ENCODE results near the gene KANTR. TPM values are rescaled to one million over a fixed set of nuclear protein-coding genes. Genes with fewer than 3 reads are reported as not detected.

Gene KANTR
- total and polyA plus RNA-seq, 2 experiments from 2014 or later: 6.4 to 15.5 TPM

GRCh38 chrX:53135581-53135980, 41.6 kb downstream of the KANTR start (continued):
- TF ChIP-seq, protein P1, sequence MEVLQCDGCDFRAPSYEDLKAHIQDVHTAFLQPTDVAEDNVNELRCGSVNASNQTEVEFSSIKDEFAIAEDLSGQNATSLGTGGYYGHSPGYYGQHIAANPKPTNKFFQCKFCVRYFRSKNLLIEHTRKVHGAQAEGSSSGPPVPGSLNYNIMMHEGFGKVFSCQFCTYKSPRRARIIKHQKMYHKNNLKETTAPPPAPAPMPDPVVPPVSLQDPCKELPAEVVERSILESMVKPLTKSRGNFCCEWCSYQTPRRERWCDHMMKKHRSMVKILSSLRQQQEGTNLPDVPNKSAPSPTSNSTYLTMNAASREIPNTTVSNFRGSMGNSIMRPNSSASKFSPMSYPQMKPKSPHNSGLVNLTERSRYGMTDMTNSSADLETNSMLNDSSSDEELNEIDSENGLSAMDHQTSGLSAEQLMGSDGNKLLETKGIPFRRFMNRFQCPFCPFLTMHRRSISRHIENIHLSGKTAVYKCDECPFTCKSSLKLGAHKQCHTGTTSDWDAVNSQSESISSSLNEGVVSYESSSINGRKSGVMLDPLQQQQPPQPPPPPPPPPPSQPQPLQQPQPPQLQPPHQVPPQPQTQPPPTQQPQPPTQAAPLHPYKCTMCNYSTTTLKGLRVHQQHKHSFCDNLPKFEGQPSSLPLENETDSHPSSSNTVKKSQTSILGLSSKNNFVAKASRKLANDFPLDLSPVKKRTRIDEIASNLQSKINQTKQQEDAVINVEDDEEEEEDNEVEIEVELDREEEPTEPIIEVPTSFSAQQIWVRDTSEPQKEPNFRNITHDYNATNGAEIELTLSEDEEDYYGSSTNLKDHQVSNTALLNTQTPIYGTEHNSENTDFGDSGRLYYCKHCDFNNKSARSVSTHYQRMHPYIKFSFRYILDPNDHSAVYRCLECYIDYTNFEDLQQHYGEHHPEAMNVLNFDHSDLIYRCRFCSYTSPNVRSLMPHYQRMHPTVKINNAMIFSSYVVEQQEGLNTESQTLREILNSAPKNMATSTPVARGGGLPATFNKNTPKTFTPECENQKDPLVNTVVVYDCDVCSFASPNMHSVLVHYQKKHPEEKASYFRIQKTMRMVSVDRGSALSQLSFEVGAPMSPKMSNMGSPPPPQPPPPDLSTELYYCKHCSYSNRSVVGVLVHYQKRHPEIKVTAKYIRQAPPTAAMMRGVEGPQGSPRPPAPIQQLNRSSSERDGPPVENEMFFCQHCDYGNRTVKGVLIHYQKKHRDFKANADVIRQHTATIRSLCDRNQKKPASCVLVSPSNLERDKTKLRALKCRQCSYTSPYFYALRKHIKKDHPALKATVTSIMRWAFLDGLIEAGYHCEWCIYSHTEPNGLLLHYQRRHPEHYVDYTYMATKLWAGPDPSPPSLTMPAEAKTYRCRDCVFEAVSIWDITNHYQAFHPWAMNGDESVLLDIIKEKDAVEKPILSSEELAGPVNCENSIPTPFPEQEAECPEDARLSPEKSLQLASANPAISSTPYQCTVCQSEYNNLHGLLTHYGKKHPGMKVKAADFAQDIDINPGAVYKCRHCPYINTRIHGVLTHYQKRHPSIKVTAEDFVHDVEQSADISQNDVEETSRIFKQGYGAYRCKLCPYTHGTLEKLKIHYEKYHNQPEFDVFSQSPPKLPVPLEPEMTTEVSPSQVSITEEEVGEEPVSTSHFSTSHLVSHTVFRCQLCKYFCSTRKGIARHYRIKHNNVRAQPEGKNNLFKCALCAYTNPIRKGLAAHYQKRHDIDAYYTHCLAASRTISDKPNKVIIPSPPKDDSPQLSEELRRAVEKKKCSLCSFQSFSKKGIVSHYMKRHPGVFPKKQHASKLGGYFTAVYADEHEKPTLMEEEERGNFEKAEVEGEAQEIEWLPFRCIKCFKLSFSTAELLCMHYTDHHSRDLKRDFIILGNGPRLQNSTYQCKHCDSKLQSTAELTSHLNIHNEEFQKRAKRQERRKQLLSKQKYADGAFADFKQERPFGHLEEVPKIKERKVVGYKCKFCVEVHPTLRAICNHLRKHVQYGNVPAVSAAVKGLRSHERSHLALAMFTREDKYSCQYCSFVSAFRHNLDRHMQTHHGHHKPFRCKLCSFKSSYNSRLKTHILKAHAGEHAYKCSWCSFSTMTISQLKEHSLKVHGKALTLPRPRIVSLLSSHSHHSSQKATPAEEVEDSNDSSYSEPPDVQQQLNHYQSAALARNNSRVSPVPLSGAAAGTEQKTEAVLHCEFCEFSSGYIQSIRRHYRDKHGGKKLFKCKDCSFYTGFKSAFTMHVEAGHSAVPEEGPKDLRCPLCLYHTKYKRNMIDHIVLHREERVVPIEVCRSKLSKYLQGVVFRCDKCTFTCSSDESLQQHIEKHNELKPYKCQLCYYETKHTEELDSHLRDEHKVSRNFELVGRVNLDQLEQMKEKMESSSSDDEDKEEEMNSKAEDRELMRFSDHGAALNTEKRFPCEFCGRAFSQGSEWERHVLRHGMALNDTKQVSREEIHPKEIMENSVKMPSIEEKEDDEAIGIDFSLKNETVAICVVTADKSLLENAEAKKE (CRISPR knock-in tag; IDR thresholded peaks at IDR 0.05): no peak
- TF ChIP-seq CTCF (conservative IDR thresholded peaks at IDR 0.05; ENCODE audit: low read depth in 2 of 2): no peak
- no peak for TF ChIP-seq CREB1 (CRISPR knock-in tag; IDR thresholded peaks at IDR 0.05; ENCODE audit: low read depth)
- TF ChIP-seq JUNB (IDR thresholded peaks at IDR 0.05; ENCODE audit: unreplicated experiment): no peak
- TF ChIP-seq ZNF114 (CRISPR knock-in tag; IDR thresholded peaks at IDR 0.05): no peak
- TF ChIP-seq ZNF331 (CRISPR knock-in tag; IDR thresholded peaks at IDR 0.05; ENCODE audit: low read depth): no peak
- TF ChIP-seq NANOG (IDR thresholded peaks at IDR 0.05; ENCODE audit: borderline replicate concordance): no peak

GRCh38 chrX:53153581-53153980, 59.6 kb downstream of the KANTR start:
- H3K4me2 ChIP-seq: no peak overlapping the region
- H3K4me3 Mint-ChIP-seq: no peak overlapping the region
- TF ChIP-seq ZNF114 (CRISPR knock-in tag; IDR thresholded peaks at IDR 0.05) (no peak), CTCF (conservative IDR thresholded peaks at IDR 0.05; ENCODE audit: low read depth in 2 of 2) (no peak), EZH2 (IDR thresholded peaks at IDR 0.05; ENCODE audit: low read depth, unreplicated experiment) (no peak), ZNF331 (CRISPR knock-in tag; IDR thresholded peaks at IDR 0.05; ENCODE audit: low read depth) (no peak), JUNB (IDR thresholded peaks at IDR 0.05; ENCODE audit: unreplicated experiment) (no peak), NANOG (IDR thresholded peaks at IDR 0.05; ENCODE audit: borderline replicate concordance) (no peak)
- TF ChIP-seq, protein P2, sequence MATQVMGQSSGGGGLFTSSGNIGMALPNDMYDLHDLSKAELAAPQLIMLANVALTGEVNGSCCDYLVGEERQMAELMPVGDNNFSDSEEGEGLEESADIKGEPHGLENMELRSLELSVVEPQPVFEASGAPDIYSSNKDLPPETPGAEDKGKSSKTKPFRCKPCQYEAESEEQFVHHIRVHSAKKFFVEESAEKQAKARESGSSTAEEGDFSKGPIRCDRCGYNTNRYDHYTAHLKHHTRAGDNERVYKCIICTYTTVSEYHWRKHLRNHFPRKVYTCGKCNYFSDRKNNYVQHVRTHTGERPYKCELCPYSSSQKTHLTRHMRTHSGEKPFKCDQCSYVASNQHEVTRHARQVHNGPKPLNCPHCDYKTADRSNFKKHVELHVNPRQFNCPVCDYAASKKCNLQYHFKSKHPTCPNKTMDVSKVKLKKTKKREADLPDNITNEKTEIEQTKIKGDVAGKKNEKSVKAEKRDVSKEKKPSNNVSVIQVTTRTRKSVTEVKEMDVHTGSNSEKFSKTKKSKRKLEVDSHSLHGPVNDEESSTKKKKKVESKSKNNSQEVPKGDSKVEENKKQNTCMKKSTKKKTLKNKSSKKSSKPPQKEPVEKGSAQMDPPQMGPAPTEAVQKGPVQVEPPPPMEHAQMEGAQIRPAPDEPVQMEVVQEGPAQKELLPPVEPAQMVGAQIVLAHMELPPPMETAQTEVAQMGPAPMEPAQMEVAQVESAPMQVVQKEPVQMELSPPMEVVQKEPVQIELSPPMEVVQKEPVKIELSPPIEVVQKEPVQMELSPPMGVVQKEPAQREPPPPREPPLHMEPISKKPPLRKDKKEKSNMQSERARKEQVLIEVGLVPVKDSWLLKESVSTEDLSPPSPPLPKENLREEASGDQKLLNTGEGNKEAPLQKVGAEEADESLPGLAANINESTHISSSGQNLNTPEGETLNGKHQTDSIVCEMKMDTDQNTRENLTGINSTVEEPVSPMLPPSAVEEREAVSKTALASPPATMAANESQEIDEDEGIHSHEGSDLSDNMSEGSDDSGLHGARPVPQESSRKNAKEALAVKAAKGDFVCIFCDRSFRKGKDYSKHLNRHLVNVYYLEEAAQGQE (IDR thresholded peaks at IDR 0.05; ENCODE audit: unreplicated experiment): no peak

More at GRCh38 chrX:53153581-53153980, 59.6 kb downstream of the KANTR start:
- peaks cover 25% of the 10 kb centered on the region for H3K9me3 Mint-ChIP-seq
- H3K36me3 Mint-ChIP-seq (ENCODE audit: low read depth): peaks cover 30% of the 10 kb centered on the region
- H4K20me1 ChIP-seq (replicated peaks; ENCODE audit: insufficient read depth): no peaks in the 10 kb centered on the region
- H2AFZ ChIP-seq: no peak overlapping the region
- no peaks in the 10 kb centered on the region for H3K36me3 ChIP-seq (ENCODE audit: insufficient read depth)
- ATAC-seq (no peak), DNase-seq (ENCODE audit: low spot score) (no peak)
- H3F3A ChIP-seq (replicated peaks; ENCODE audit: low read depth): no peaks in the 10 kb centered on the region
- H3K4me3 ChIP-seq: no peak overlapping the region
- H3K79me2 ChIP-seq (replicated peaks; ENCODE audit: insufficient read depth): no peaks in the 10 kb centered on the region
- H3K27me3 ChIP-seq (ENCODE audit: insufficient read depth): no peaks in the 10 kb centered on the region
- no peaks in the 10 kb centered on the region for H3K4me1 Mint-ChIP-seq
- H3K27me3 Mint-ChIP-seq (ENCODE audit: insufficient read depth, low read depth, poor library complexity): no peaks in the 10 kb centered on the region
- H3K4me1 ChIP-seq (ENCODE audit: insufficient read depth): no peaks in the 10 kb centered on the region
- no peak overlapping the region for H3K27ac ChIP-seq (ENCODE audit: low read depth)
- no peaks in the 10 kb centered on the region for H3K9me2 ChIP-seq (ENCODE audit: insufficient read depth)
- H3K27ac Mint-ChIP-seq: no peak overlapping the region
